WERI-Rb-1 (cell line): ENCODE measurements around the gene SLC25A41.

Experiments used
- DNase-seq: peaks from one replicate; pipeline ENCODE4 v3.0.0-alpha.2; 2020
- H3K27ac ChIP-seq: fragments of 250-450 bp; sonication (Bioruptor Pico); 2 replicates; pipeline ENCODE4 v1.5.1; 2020; ENCODE audit warnings: mild to moderate bottlenecking, moderate library complexity
- H3K27me3 ChIP-seq: fragments of 250-450 bp; sonication (Bioruptor Pico); 2 replicates; pipeline ENCODE4 v1.5.1; 2021; ENCODE audit warnings: mild to moderate bottlenecking, low read depth, moderate library complexity; ENCODE audit not compliant: insufficient read depth, severe bottlenecking
- H3K36me3 ChIP-seq: fragments of 250-450 bp; sonication (Bioruptor Pico); 2 replicates; pipeline ENCODE4 v1.5.1; 2020; ENCODE audit warnings: mild to moderate bottlenecking, moderate library complexity
- H3K4me3 ChIP-seq: 2 replicates; pipeline ENCODE4 v1.5.1; 2011; ENCODE audit warnings: low read depth, mild to moderate bottlenecking, control low read depth, low read length
- H3K9me3 ChIP-seq: fragments of 250-450 bp; sonication (Bioruptor Pico); 2 replicates; pipeline ENCODE4 v1.5.1; 2021; ENCODE audit warnings: mild to moderate bottlenecking, moderate library complexity; ENCODE audit not compliant: severe bottlenecking
- TF ChIP-seq, protein P1 (sequence below): IDR thresholded peaks from 2 replicates; pipeline ENCODE4 v1.5.1; 2011; ENCODE audit warnings: low read depth, mild to moderate bottlenecking, control low read depth, inconsistent platforms, low read length

SLC25A41 gene

DNA sequence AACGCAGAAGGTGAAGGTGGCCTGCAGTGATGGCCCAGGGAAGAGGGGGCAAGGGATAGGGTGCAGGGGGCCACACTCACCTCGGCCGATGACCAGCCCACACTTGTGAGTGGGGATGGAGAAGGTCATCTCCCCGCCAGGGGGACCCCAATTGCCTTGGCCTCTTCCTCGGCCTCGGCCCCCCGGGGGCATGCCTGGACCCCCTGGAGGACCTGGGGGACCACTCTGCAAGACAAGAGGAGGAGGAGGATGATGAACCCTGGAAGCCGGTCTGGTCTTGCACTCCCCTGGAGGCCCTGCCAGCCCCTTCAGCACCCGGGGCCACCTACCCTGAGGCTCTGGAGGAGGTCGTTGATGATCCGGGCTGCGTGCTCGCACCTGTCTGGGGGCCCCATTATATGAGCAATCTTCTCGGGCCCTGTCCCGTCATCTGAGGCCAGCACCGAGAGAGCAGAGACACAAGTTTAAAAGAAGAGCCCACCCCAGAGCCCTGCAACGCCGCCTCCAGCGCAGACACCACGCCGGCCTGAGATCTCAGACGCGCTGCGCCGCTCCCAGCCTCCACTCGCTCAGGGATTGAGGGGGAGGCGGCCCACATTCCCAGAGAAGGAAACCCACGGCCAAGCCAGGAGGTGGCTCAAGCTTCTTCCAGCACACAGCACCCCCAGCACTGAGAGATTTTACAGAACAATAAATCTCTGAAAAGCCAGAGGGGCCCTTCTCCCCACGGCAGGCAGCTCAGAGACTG, 16.7 kb downstream of the SLC25A41 start:
- peaks cover 77% of the 10 kb centered on the region for H3K36me3 ChIP-seq
- no peak for DNase-seq
- H3K4me3 ChIP-seq: no peak overlapping the region
- H3K9me3 ChIP-seq: no peaks in the 10 kb centered on the region
- TF ChIP-seq, protein P1, sequence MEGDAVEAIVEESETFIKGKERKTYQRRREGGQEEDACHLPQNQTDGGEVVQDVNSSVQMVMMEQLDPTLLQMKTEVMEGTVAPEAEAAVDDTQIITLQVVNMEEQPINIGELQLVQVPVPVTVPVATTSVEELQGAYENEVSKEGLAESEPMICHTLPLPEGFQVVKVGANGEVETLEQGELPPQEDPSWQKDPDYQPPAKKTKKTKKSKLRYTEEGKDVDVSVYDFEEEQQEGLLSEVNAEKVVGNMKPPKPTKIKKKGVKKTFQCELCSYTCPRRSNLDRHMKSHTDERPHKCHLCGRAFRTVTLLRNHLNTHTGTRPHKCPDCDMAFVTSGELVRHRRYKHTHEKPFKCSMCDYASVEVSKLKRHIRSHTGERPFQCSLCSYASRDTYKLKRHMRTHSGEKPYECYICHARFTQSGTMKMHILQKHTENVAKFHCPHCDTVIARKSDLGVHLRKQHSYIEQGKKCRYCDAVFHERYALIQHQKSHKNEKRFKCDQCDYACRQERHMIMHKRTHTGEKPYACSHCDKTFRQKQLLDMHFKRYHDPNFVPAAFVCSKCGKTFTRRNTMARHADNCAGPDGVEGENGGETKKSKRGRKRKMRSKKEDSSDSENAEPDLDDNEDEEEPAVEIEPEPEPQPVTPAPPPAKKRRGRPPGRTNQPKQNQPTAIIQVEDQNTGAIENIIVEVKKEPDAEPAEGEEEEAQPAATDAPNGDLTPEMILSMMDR: no peak
- no peaks in the 10 kb centered on the region for H3K27me3 ChIP-seq
- H3K27ac ChIP-seq: no peak overlapping the region

- no peak for DNase-seq
- H3K27me3 ChIP-seq: no peaks in the 10 kb centered on the region
- TF ChIP-seq, protein P1: no peak
- H3K9me3 ChIP-seq: no peaks in the 10 kb centered on the region
- no peak overlapping the region for H3K4me3 ChIP-seq
- H3K27ac ChIP-seq: no peak overlapping the region
- H3K36me3 ChIP-seq: peaks cover 65% of the 10 kb centered on the region
Measured at GRCh38 chr19:6415591-6416190, 17.9 kb downstream of the SLC25A41 start.

- H3K4me3 ChIP-seq: no peak overlapping the region
- H3K27ac ChIP-seq: no peak overlapping the region
- no peak for DNase-seq
- peaks cover 58% of the 10 kb centered on the region for H3K36me3 ChIP-seq
- TF ChIP-seq, protein P1: 0 out of 2 replicates have a peak, but pooled peaks have one; percentile 6
- no peaks in the 10 kb centered on the region for H3K27me3 ChIP-seq
- no peaks in the 10 kb centered on the region for H3K9me3 ChIP-seq
Measured at GRCh38 chr19:6414793-6415590, 18.6 kb downstream of the SLC25A41 start.

- no peak for DNase-seq
- H3K36me3 ChIP-seq: peaks cover 48% of the 10 kb centered on the region
- no peak overlapping the region for H3K27ac ChIP-seq
- no peaks in the 10 kb centered on the region for H3K27me3 ChIP-seq
- H3K4me3 ChIP-seq: no peak overlapping the region
- no peaks in the 10 kb centered on the region for H3K9me3 ChIP-seq
- TF ChIP-seq, protein P1: 0 out of 2 replicates have a peak, but pooled peaks have one; percentile 3
Measured at GRCh38 chr19:6413721-6414643, 19.6 kb downstream of the SLC25A41 start.

GRCh38 chr19:6413291-6413690, 20.3 kb downstream of the SLC25A41 start:
- peaks cover 41% of the 10 kb centered on the region for H3K36me3 ChIP-seq
- no peaks in the 10 kb centered on the region for H3K27me3 ChIP-seq
- no peaks in the 10 kb centered on the region for H3K9me3 ChIP-seq
- TF ChIP-seq, protein P1: no peak
- no peak overlapping the region for H3K27ac ChIP-seq
- no peak for DNase-seq
- H3K4me3 ChIP-seq: no peak overlapping the region
